H1 (cell line): ENCODE data around the gene MBD3L4. TPM values are rescaled to one million over a fixed set of nuclear protein-coding genes. Genes with fewer than 3 reads are reported as not detected.

Experiments used
- ATF2 ChIP-seq: IDR thresholded peaks from 2 replicates; pipeline ENCODE4 v1.6.1; 2012; ENCODE audit warnings: low read length, inconsistent platforms
- JUN ChIP-seq: IDR thresholded peaks from 2 replicates; pipeline ENCODE4 v1.6.1; 2011; ENCODE audit warnings: low read depth, mild to moderate bottlenecking, improper control_type of control experiment, low read length
- KDM1A ChIP-seq: fragments of 200-600, 300-600 bp; sonication (generic); IDR thresholded peaks from 2 replicates; pipeline ENCODE4 v1.7.1; 2016; ENCODE audit warnings: mild to moderate bottlenecking, low read length, borderline replicate concordance
- MAX ChIP-seq: IDR thresholded peaks from 2 replicates; pipeline ENCODE4 v1.6.1; 2012; ENCODE audit warnings: inconsistent platforms
- NRF1 ChIP-seq: IDR thresholded peaks from 2 replicates; pipeline ENCODE4 v1.6.1; 2011; ENCODE audit warnings: mild to moderate bottlenecking, low read depth, low read length, improper control_type of control experiment
- PHF8 ChIP-seq: fragments of 200-600 bp; sonication (generic); conservative IDR thresholded peaks from 2 replicates; pipeline ENCODE4 v1.7.1; 2012; ENCODE audit warnings: low read depth, mild to moderate bottlenecking, inconsistent platforms, low read length, moderate library complexity
- SIRT6 ChIP-seq: IDR thresholded peaks from one replicate; pipeline ENCODE4 v1.7.1; 2012; ENCODE audit warnings: low read length, inconsistent platforms
- SP1 ChIP-seq: IDR thresholded peaks from 2 replicates; pipeline ENCODE4 v1.6.1; 2011; ENCODE audit warnings: low read depth, low read length
- TCF12 ChIP-seq: IDR thresholded peaks from 2 replicates; pipeline ENCODE4 v1.6.1; 2011; ENCODE audit warnings: low read depth, mild to moderate bottlenecking, low read length
- polyA plus RNA-seq, 7 experiments: library from polyadenylated mRNA; depleted of rRNA in 3 of 7; stranded (reverse) in 5 of 7; unstranded in 2 of 7; fragments of >200 nt in 5 of 7; fragments of 200-250 nt in 2 of 7; gene quantifications; 1 replicate in 5 of 7; 2 replicates in 1 of 7; 4 replicates in 1 of 7; pipeline versions ENCODE4 v1.2.1 to v1.2.3, GENCODE V29; 2011 to 2013; ENCODE audit warnings: missing spikeins in 2 of 7, mixed read lengths in 2 of 7
- total RNA-seq: library from RNA; stranded (reverse); fragmentation: NEBNext Ultra II Directional; extraction: Animal tissue kit (Norgen Biotek cat#: 25700); gene quantifications from 2 replicates; pipeline ENCODE4 v1.2.1, GENCODE V29; 2021

The MBD3L4 gene
- total and polyA plus RNA-seq, 2 of the 8 experiments (the other 6 are each of a cell fraction or from before 2014, with no cell fraction given), result not detected

GRCh38 chr19:7083076-7083956 lies 43.3 kb upstream of the MBD3L4 start (continued):
- no peak for TF ChIP-seq MAX
- TF ChIP-seq TCF12, result 0 out of 2 replicates have a peak, but pooled peaks have one; percentile 61
- TF ChIP-seq JUN, result no peak
- no peak for TF ChIP-seq NRF1
- TF ChIP-seq KDM1A, result peak; percentile 21; the same call in 1 of the 2 replicates
- no peak for TF ChIP-seq PHF8
- no peak for TF ChIP-seq SP1
- TF ChIP-seq ATF2, result 0 out of 2 replicates have a peak, but pooled peaks have one; percentile 21
- no peak for TF ChIP-seq SIRT6
